Erythroblast (primary cell): ENCODE results near the gene UACA.

Experiments
- GATA1 ChIP-seq: IDR thresholded peaks from 2 replicates; pipeline ENCODE4 v1.6.1; 2011; ENCODE audit warnings: low read depth, mild to moderate bottlenecking, control low read depth, low read length, moderate library complexity
- POLR2A ChIP-seq: IDR thresholded peaks from 2 replicates; pipeline ENCODE4 v1.6.1; 2011; ENCODE audit warnings: mild to moderate bottlenecking, low read length

DNA sequence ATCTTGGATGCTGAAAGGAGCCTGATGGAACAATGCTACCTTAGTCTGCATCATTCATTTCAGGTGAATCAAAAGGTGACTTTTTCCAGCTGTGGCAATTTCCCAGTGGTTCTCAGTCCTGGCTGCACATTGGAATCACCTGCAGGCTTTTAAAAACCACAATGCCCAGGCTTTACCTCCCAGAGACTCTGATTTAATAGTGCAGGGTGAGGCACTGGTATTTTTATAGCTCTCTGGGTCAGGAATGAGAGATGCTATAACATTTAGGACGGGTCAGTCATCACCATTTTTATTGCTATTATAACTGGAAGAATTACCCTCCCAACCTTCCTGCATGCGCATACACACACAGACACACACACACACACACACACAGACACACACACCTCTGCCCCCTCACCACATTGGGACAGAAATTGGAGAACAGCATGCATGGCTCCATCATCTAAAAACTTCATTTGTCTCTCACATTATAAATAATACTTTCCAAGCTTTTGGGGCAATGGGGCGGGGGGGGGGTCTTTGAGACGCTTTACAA is 49.5 kb upstream of the UACA start:
- no peak for TF ChIP-seq POLR2A
- TF ChIP-seq GATA1 = no peak
